Measurements from ENCODE around the gene MST1R. TPM values are rescaled to one million over a fixed set of nuclear protein-coding genes. Genes with fewer than 3 reads are reported as not detected.

Gene MST1R
- total and polyA plus RNA-seq, 4 donors: 5.6 to 54.8 (median 28.7) TPM

DNA sequence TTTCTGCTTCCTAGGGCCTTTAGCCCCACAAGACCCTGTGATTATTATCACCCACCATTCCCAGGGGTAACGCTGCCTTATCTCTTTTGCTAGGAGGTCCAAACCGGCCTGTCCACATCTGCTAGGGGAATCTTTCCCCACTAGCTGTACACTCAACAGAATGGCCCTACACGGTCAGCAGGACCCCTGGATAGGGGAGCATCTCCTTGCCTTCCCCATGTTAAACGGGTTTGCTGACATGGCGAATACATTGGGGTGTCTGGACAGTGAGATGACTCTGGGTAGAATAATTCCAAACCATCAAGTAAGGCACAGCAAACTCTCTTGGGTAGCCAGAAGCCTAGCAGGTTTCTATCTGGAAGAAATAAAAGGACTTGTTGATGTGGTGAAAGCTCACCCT lies 48.0 kb downstream of the MST1R start:
- Histone ChIP-seq H3K36me3 (ENCODE audit: control insufficient read depth in 4 of 4, insufficient read depth in 4 of 4, low read length in 4 of 4) (no peaks in the 10 kb centered on the region), H3K27ac (ENCODE audit: low read depth in 1 of 2, low read length in 1 of 2) (no peak overlapping the region), H3K4me3 (no peak overlapping the region), H3K9me3 (ENCODE audit: control insufficient read depth in 4 of 4, insufficient read depth in 3 of 4, low read length in 3 of 4) (no peaks in the 10 kb centered on the region), H3K4me1 (ENCODE audit: control insufficient read depth in 5 of 5, insufficient read depth in 5 of 5, low read length in 5 of 5) (peaks cover 2 to 9% (median 7%) of the 10 kb centered on the region in 5 donors), H3K9ac (ENCODE audit: insufficient read depth in 1 of 2, low read length in 2 of 2) (peak overlapping the region in 1 of 2 donors; percentile 16), H3K27me3 (ENCODE audit: control insufficient read depth in 3 of 3, insufficient read depth in 3 of 3, low read length in 2 of 3) (no peaks in the 10 kb centered on the region)
- DNase-seq: no peak
- ATAC-seq (ENCODE audit: insufficient read depth, low FRiP score): no peak
- TF ChIP-seq, protein P1, sequence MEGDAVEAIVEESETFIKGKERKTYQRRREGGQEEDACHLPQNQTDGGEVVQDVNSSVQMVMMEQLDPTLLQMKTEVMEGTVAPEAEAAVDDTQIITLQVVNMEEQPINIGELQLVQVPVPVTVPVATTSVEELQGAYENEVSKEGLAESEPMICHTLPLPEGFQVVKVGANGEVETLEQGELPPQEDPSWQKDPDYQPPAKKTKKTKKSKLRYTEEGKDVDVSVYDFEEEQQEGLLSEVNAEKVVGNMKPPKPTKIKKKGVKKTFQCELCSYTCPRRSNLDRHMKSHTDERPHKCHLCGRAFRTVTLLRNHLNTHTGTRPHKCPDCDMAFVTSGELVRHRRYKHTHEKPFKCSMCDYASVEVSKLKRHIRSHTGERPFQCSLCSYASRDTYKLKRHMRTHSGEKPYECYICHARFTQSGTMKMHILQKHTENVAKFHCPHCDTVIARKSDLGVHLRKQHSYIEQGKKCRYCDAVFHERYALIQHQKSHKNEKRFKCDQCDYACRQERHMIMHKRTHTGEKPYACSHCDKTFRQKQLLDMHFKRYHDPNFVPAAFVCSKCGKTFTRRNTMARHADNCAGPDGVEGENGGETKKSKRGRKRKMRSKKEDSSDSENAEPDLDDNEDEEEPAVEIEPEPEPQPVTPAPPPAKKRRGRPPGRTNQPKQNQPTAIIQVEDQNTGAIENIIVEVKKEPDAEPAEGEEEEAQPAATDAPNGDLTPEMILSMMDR (IDR thresholded peaks at IDR 0.05; ENCODE audit: control extremely low read depth, extremely low read depth): no peak
- WGBS, 2 donors: 49 to 67% methylated on average over 5 of the region's 5 CpGs

DNA sequence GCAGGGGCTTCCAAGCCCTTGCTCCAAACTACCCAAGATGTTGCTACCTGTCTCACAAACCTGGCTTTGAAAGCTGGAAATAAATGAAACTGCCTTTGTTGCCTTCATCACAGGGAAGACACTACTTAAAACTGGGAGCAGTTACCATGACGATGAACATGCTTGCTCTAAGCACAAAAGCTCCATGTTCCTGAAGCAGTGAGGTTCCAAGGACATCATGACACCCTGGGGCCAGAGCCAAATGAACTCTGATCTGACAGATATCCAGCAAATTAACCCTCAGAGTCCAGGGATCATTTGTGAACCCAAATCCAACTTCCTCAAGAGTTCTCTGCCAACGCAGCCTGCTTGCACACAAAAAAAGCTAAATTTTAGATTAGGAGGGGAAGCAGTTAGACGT lies 58.0 kb downstream of the MST1R start:
- 85 to 94% methylated on average over 3 of the region's 3 CpGs for WGBS, 2 donors
- Histone ChIP-seq H3K4me3 (no peak overlapping the region), H3K36me3 (ENCODE audit: control insufficient read depth in 4 of 4, insufficient read depth in 4 of 4, low read length in 4 of 4) (no peaks in the 10 kb centered on the region), H3K9ac (ENCODE audit: insufficient read depth in 1 of 2, low read length in 2 of 2) (no peak overlapping the region), H3K27me3 (ENCODE audit: control insufficient read depth in 3 of 3, insufficient read depth in 3 of 3, low read length in 2 of 3) (no peaks in the 10 kb centered on the region), H3K9me3 (ENCODE audit: control insufficient read depth in 4 of 4, insufficient read depth in 3 of 4, low read length in 3 of 4) (no peaks in the 10 kb centered on the region), H3K4me1 (ENCODE audit: control insufficient read depth in 5 of 5, insufficient read depth in 5 of 5, low read length in 5 of 5) (peaks cover 0 to 3% (median 0%) of the 10 kb centered on the region in 5 donors), H3K27ac (ENCODE audit: low read depth in 1 of 2, low read length in 1 of 2) (no peak overlapping the region)
- TF ChIP-seq, protein P1 (IDR thresholded peaks at IDR 0.05; ENCODE audit: control extremely low read depth, extremely low read depth): no peak
- DNase-seq (no peak), ATAC-seq (ENCODE audit: insufficient read depth, low FRiP score) (no peak)

GRCh38 chr3:49844464-49845183 lies 59.0 kb downstream of the MST1R start:
- no peak for ATAC-seq (ENCODE audit: insufficient read depth, low FRiP score)
- H3K4me3 ChIP-seq: no peak overlapping the region
- TF ChIP-seq, protein P1 (IDR thresholded peaks at IDR 0.05; ENCODE audit: control extremely low read depth, extremely low read depth): no peak
- DNase-seq: no peak
- H3K27me3 ChIP-seq (ENCODE audit: control insufficient read depth in 3 of 3, insufficient read depth in 3 of 3, low read length in 2 of 3): no peaks in the 10 kb centered on the region
- H3K4me1 ChIP-seq (ENCODE audit: control insufficient read depth in 5 of 5, insufficient read depth in 5 of 5, low read length in 5 of 5): peaks cover 0 to 9% (median 0%) of the 10 kb centered on the region in 5 donors
- no peak overlapping the region for H3K27ac ChIP-seq (ENCODE audit: low read depth in 1 of 2, low read length in 1 of 2)
- 82 to 83% methylated on average over 5 of the region's 5 CpGs for WGBS, 2 donors
- H3K9ac ChIP-seq (ENCODE audit: insufficient read depth in 1 of 2, low read length in 2 of 2): no peak overlapping the region
- no peaks in the 10 kb centered on the region for H3K9me3 ChIP-seq (ENCODE audit: control insufficient read depth in 4 of 4, insufficient read depth in 3 of 4, low read length in 3 of 4)
- H3K36me3 ChIP-seq (ENCODE audit: control insufficient read depth in 4 of 4, insufficient read depth in 4 of 4, low read length in 4 of 4): no peaks in the 10 kb centered on the region

Measured in lung (tissue), 12 donors.